ENCODE results near the gene VAMP7. TPM values are rescaled to one million over a fixed set of nuclear protein-coding genes. Genes with fewer than 3 reads are reported as not detected.

Gene VAMP7
- total and polyA plus RNA-seq, 9 of the 15 experiments (the other 6 are each of a cell fraction or from before 2014, with no cell fraction given), result 38.4 to 100 (median 67.7) TPM

DNA sequence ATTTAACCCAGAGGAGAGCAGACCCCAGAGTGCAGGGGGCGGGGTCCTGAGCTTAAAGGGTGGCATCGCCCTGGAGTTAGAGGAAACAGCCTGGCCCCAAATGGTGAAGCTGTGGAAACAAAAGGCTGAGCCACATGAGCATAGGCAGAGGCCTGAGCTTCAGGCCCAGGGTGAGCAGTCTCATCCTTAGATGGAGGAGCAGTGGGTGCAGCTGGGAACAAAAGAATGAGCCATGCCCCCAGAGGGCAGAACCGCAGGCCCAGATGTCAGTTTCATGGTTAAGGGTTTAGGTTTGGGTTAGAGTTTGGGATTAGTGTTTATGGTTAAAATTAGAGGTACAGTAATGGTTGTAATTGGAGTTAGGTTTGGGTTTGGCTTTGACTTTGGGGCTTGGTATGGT lies 71.9 kb downstream of the VAMP7 start (continued):
- TF ChIP-seq, protein P1, sequence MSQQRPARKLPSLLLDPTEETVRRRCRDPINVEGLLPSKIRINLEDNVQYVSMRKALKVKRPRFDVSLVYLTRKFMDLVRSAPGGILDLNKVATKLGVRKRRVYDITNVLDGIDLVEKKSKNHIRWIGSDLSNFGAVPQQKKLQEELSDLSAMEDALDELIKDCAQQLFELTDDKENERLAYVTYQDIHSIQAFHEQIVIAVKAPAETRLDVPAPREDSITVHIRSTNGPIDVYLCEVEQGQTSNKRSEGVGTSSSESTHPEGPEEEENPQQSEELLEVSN (IDR thresholded peaks at IDR 0.05; ENCODE audit: borderline replicate concordance in 1 of 2, extremely low read depth in 1 of 2, insufficient read depth in 1 of 2, insufficient read length in 1 of 2, low read depth in 1 of 2, low read length in 1 of 2, poor library complexity in 1 of 2, severe bottlenecking in 1 of 2), result no peak
- TF ChIP-seq MECOM (CRISPR knock-in tag; IDR thresholded peaks at IDR 0.05) (no peak), MAFG (tag; conservative IDR thresholded peaks at IDR 0.05) (no peak), CBX8 (IDR thresholded peaks at IDR 0.05; ENCODE audit: borderline replicate concordance, extremely low read depth, low read depth, low read length, poor library complexity, severe bottlenecking) (no peak), CBX1 (IDR thresholded peaks at IDR 0.05; ENCODE audit: low read depth) (no peak)
- TF ChIP-seq, protein P2, sequence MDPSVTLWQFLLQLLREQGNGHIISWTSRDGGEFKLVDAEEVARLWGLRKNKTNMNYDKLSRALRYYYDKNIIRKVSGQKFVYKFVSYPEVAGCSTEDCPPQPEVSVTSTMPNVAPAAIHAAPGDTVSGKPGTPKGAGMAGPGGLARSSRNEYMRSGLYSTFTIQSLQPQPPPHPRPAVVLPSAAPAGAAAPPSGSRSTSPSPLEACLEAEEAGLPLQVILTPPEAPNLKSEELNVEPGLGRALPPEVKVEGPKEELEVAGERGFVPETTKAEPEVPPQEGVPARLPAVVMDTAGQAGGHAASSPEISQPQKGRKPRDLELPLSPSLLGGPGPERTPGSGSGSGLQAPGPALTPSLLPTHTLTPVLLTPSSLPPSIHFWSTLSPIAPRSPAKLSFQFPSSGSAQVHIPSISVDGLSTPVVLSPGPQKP (CRISPR knock-in tag; IDR thresholded peaks at IDR 0.05), result no peak

DNA sequence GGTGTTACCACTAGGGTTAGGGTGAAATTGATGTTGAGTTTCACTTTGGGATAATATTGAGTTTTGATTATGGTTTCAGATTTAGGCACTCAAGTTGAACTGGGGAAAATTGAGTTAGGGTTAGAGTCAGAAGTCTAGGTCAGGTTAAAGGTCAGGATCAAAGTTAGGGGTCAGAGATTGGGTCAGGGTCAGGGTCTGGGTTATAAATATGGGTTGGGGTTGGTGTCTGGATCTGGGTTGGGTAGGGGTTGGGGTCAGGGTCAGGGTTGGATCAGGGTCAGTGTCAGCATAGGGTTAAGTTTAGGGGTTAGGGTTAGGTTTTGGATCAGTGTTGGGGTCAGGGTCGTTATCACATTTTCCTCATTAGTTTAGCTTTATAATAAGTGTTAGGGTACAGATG lies 73.6 kb downstream of the VAMP7 start:
- Histone ChIP-seq H3K4me3 (no peak overlapping the region), H3K27ac (ENCODE audit: extremely low read depth, low read depth, low read length) (no peak overlapping the region), H3K27me3 (ENCODE audit: control insufficient read depth in 2 of 2, insufficient read depth in 2 of 2, low read length in 2 of 2) (no peaks in the 10 kb centered on the region), H3K4me2 (ENCODE audit: insufficient read depth, low read length) (no peak overlapping the region), H3K4me1 (replicated peaks in 1 of 2; ENCODE audit: control insufficient read depth in 2 of 2, insufficient read depth in 2 of 2, low read length in 2 of 2) (peaks cover 0 to 22% of the 10 kb centered on the region in 2 experiments; a peak in 4 of 5 replicates), H3K9me3 (replicated peaks; ENCODE audit: control insufficient read depth, insufficient read depth, low read depth, low read length) (no peaks in the 10 kb centered on the region), H4K20me1 (replicated peaks; ENCODE audit: control insufficient read depth, insufficient read depth, low read length) (no peaks in the 10 kb centered on the region), H3K9ac (ENCODE audit: insufficient read depth in 1 of 2, low read depth in 2 of 2, low read length in 2 of 2) (no peak overlapping the region), H3K36me3 (ENCODE audit: control insufficient read depth, insufficient read depth, low read length) (no peaks in the 10 kb centered on the region), H3K9me1 (ENCODE audit: control insufficient read depth, insufficient read depth, low read length) (no peaks in the 10 kb centered on the region), H3K79me2 (ENCODE audit: control insufficient read depth, insufficient read depth, low read length) (no peaks in the 10 kb centered on the region), H2AFZ (ENCODE audit: low read depth, low read length) (no peak overlapping the region)
- no peak for ATAC-seq
- no peak for DNase-seq (ENCODE audit: extremely low read depth in 1 of 4, low spot score in 3 of 4)
- intact Hi-C loops (cut with micrococcal nuclease), result no loop called here
- FAIRE-seq, result no peak
- 40% methylated on average over 1 of the region's 1 CpG for WGBS (ENCODE audit: insufficient coverage, low coverage, missing lambda C conversion rate)
- no TSS peak for BruUV-seq (replicated peaks)
- TF ChIP-seq XRCC3 (IDR thresholded peaks at IDR 0.05), result no peak
- TF ChIP-seq CREBBP (IDR thresholded peaks at IDR 0.05; ENCODE audit: low read depth, low read length), result peak; percentile 22
- TF ChIP-seq, protein P3, sequence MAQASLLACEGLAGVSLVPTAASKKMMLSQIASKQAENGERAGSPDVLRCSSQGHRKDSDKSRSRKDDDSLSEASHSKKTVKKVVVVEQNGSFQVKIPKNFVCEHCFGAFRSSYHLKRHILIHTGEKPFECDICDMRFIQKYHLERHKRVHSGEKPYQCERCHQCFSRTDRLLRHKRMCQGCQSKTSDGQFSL (CRISPR knock-in tag; IDR thresholded peaks at IDR 0.05), result no peak
- TF ChIP-seq, protein P3 (tag; IDR thresholded peaks at IDR 0.05), result no peak
- TF ChIP-seq SREBF2 (CRISPR knock-in tag; IDR thresholded peaks at IDR 0.05), result no peak
- no peak for TF ChIP-seq ZNF197 (CRISPR knock-in tag; IDR thresholded peaks at IDR 0.05; ENCODE audit: low read depth)
- ChIA-PET CTCF (ENCODE audit: low intra/inter-chr PET ratio) (no interaction called here), POLR2A (no interaction called here)
- in situ Hi-C loops (cut with MboI), result no loop called here
